HepG2 (cell line): ENCODE results near the gene TNFRSF6B. TPM values are rescaled to one million over a fixed set of nuclear protein-coding genes. Genes with fewer than 3 reads are reported as not detected.
A peak's percentile ranks its signal among the peaks of the same experiment; 100 is the strongest.

Experiments
- BRCA1 ChIP-seq: sonication (generic); formaldehyde crosslinking; IDR thresholded peaks from 2 replicates; pipeline ENCODE4 v1.4.0; 2020; ENCODE audit warnings: missing genetic modification reagents
- DBP ChIP-seq: sonication (generic); formaldehyde crosslinking; IDR thresholded peaks from 2 replicates; pipeline ENCODE4 v1.4.0; 2020; ENCODE audit warnings: missing genetic modification reagents; ENCODE audit errors: not compliant biosample characterization
- DZIP1 ChIP-seq: sonication (generic); formaldehyde crosslinking; IDR thresholded peaks from 2 replicates; pipeline ENCODE4 v1.5.0; 2020; ENCODE audit warnings: mild to moderate bottlenecking, missing genetic modification reagents
- ETS1 ChIP-seq: sonication (generic); formaldehyde crosslinking; IDR thresholded peaks from 2 replicates; pipeline ENCODE4 v1.4.0; 2020; ENCODE audit warnings: missing genetic modification reagents
- ISX ChIP-seq: sonication (generic); formaldehyde crosslinking; conservative IDR thresholded peaks from 2 replicates; pipeline ENCODE4 v1.5.0; 2020; ENCODE audit warnings: missing genetic modification reagents
- MBD4 ChIP-seq: IDR thresholded peaks from 2 replicates; pipeline ENCODE4 v1.6.1; 2012; ENCODE audit warnings: low read length, inconsistent platforms, borderline replicate concordance
- NFYC ChIP-seq: IDR thresholded peaks from 2 replicates; pipeline ENCODE4 v1.6.1; 2016; ENCODE audit warnings: missing genetic modification reagents, missing compliant biosample characterization
- SMC3 ChIP-seq: IDR thresholded peaks from 2 replicates; pipeline ENCODE4 v1.6.1; 2011; ENCODE audit warnings: low read length, improper control_type of control experiment
- SRSF1 ChIP-seq: fragments of 200-400 bp; formaldehyde crosslinking; optimal IDR thresholded peaks from 2 replicates; pipeline ENCODE3; 2017; ENCODE audit warnings: mild to moderate bottlenecking, low read depth, low read length, moderate library complexity
- YY1 ChIP-seq: IDR thresholded peaks from 2 replicates; pipeline ENCODE4 v1.6.1; 2011; ENCODE audit warnings: low read length, low read depth, moderate library complexity, mild to moderate bottlenecking; ENCODE audit not compliant: insufficient read depth, insufficient replicate concordance
- ZBTB4 ChIP-seq: sonication (generic); formaldehyde crosslinking; IDR thresholded peaks from 2 replicates; pipeline ENCODE4 v1.4.0; 2020; ENCODE audit warnings: missing genetic modification reagents, mild to moderate bottlenecking, borderline replicate concordance
- ZNF557 ChIP-seq: sonication (generic); formaldehyde crosslinking; IDR thresholded peaks from 2 replicates; pipeline ENCODE4 v1.4.0; 2020; ENCODE audit warnings: missing genetic modification reagents
- ZNF574 ChIP-seq: sonication (generic); formaldehyde crosslinking; IDR thresholded peaks from 2 replicates; pipeline ENCODE4 v1.4.0; 2020; ENCODE audit warnings: missing genetic modification reagents
- ZNF879 ChIP-seq: sonication (generic); formaldehyde crosslinking; IDR thresholded peaks from 2 replicates; pipeline ENCODE4 v1.8.1; 2023; ENCODE audit warnings: missing genetic modification reagents
- polyA plus RNA-seq, 8 experiments: library from polyadenylated mRNA; depleted of rRNA in 3 of 8; stranded (reverse) in 7 of 8; unstranded in 1 of 8; fragments of >200 nt; fragmentation: Illumina TruSeq in 4 of 8; extraction: Trizol in 4 of 8; gene quantifications; 2 replicates each; pipeline versions ENCODE4 v1.2.1 to v1.2.3, GENCODE V29; 2011 to 2016; ENCODE audit warnings: low read depth in 4 of 8, missing spikeins in 1 of 8, mixed read lengths in 1 of 8; ENCODE audit not compliant: insufficient read depth in 1 of 8
- total RNA-seq, 5 experiments: library from RNA; depleted of rRNA; stranded (reverse); fragments of >200 nt; fragmentation: Illumina TruSeq; extraction: Trizol; gene quantifications; 2 replicates each; pipeline ENCODE4 v1.2.3, GENCODE V29; 2016; ENCODE audit warnings: low read depth in 1 of 5

Gene TNFRSF6B
- total and polyA plus RNA-seq, 2 of the 13 experiments (the other 11 are each of a cell fraction or from before 2014, with no cell fraction given) = 0.24 TPM; not detected in 1

- peak; percentile 33; the same call in 1 of the 2 replicates for TF ChIP-seq ZNF574 (CRISPR knock-in tag)
- no peak for TF ChIP-seq NFYC (CRISPR knock-in tag)
- TF ChIP-seq DBP (CRISPR knock-in tag) = no peak
- TF ChIP-seq MBD4 = no peak
- TF ChIP-seq SRSF1 = no peak
- TF ChIP-seq ZBTB4 = no peak
- no peak for TF ChIP-seq DZIP1 (CRISPR knock-in tag)
- TF ChIP-seq SMC3 = no peak
- no peak; the same call in 1 of the 2 replicates for TF ChIP-seq ZNF557
- TF ChIP-seq ISX (CRISPR knock-in tag) = no peak
- TF ChIP-seq BRCA1 (CRISPR knock-in tag) = no peak
- TF ChIP-seq YY1 = no peak
- no peak for TF ChIP-seq ZNF879 (CRISPR knock-in tag)
- TF ChIP-seq ETS1 (CRISPR knock-in tag) = no peak
Observed at GRCh38 chr20:63744574-63745423, 48.3 kb downstream of the TNFRSF6B start (continued).
